Neural cell (in vitro differentiated cells): Measurements from ENCODE around the gene PADI2.

Experiments used
- CTCF ChIP-seq: fragments of 450-650 bp; IDR thresholded peaks from 2 replicates; pipeline ENCODE4 v1.5.1; 2014; ENCODE audit warnings: antibody characterized with exemption, mild to moderate bottlenecking, moderate library complexity; ENCODE audit not compliant: poor library complexity, severe bottlenecking
- EP300 ChIP-seq: fragments of 450-650 bp; conservative IDR thresholded peaks from 2 replicates; pipeline ENCODE4 v1.6.1; 2014; ENCODE audit warnings: antibody characterized with exemption, mild to moderate bottlenecking, moderate library complexity; ENCODE audit not compliant: poor library complexity, severe bottlenecking
- EZH2 ChIP-seq: fragments of 200-600, 300-800 bp; shearing (Covaris generic), sonication (generic); IDR thresholded peaks from 2 replicates; pipeline ENCODE4 v1.6.1; 2014; ENCODE audit warnings: antibody characterized with exemption, low read length, borderline replicate concordance, mild to moderate bottlenecking; ENCODE audit not compliant: insufficient read depth, poor library complexity, severe bottlenecking
- MXI1 ChIP-seq: fragments of 450-650 bp; conservative IDR thresholded peaks from 2 replicates; pipeline ENCODE4 v1.6.1; 2014; ENCODE audit warnings: antibody characterized with exemption, mild to moderate bottlenecking; ENCODE audit not compliant: poor library complexity, severe bottlenecking
- REST ChIP-seq: IDR thresholded peaks from 2 replicates; pipeline ENCODE4 v1.6.1; 2012; ENCODE audit warnings: borderline replicate concordance
- SMC3 ChIP-seq: fragments of 450-650 bp; conservative IDR thresholded peaks from 2 replicates; pipeline ENCODE4 v1.6.1; 2014; ENCODE audit warnings: antibody characterized with exemption, mild to moderate bottlenecking, moderate library complexity; ENCODE audit not compliant: poor library complexity
- TAF1 ChIP-seq: IDR thresholded peaks from 2 replicates; pipeline ENCODE4 v1.6.1; 2012; ENCODE audit warnings: low read depth

- no peak for TF ChIP-seq CTCF
- TF ChIP-seq REST = no peak
- no peak for TF ChIP-seq EP300
- no peak for TF ChIP-seq MXI1
- TF ChIP-seq SMC3 = no peak
- no peak for TF ChIP-seq TAF1
- no peak for TF ChIP-seq EZH2
Observed at GRCh38 chr1:17117451-17118265, 1.6 kb downstream of the PADI2 start.
